ENCODE measurements around the gene GPC1.

Gene GPC1

GRCh38 chr2:240397924-240398645 lies 37.4 kb upstream of the GPC1 start:
- no peak for FAIRE-seq

- no peak for FAIRE-seq
These were observed 36.7 kb upstream of the GPC1 start for GRCh38 chr2:240398661-240399267.

- no peak for FAIRE-seq
These were observed 35.8 kb upstream of the GPC1 start for GRCh38 chr2:240399419-240400324.

- no peak for FAIRE-seq
These were observed 34.9 kb upstream of the GPC1 start for GRCh38 chr2:240400371-240401161.

DNA sequence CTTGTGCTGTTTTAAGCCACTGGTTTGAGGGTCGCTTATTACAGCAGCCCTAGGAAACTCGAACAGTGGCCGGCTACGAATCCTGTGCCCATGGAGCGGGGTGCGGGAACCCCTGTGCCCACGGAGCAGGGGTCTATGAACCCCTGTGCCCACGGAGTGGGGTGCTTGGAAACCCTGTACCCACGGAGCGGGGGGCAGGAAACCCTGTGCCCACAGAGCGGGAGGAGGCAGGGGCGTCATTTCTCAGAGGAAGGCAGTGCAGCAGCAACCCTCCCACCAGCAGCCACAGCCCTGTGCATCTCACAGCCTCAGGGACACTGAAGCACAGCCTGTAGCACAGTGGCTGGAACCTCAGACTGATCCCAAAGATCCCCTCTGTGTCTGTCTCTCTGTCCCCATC lies 34.2 kb upstream of the GPC1 start:
- no peak for FAIRE-seq

GRCh38 chr2:240401781-240402551 lies 33.5 kb upstream of the GPC1 start:
- FAIRE-seq = no peak

DNA sequence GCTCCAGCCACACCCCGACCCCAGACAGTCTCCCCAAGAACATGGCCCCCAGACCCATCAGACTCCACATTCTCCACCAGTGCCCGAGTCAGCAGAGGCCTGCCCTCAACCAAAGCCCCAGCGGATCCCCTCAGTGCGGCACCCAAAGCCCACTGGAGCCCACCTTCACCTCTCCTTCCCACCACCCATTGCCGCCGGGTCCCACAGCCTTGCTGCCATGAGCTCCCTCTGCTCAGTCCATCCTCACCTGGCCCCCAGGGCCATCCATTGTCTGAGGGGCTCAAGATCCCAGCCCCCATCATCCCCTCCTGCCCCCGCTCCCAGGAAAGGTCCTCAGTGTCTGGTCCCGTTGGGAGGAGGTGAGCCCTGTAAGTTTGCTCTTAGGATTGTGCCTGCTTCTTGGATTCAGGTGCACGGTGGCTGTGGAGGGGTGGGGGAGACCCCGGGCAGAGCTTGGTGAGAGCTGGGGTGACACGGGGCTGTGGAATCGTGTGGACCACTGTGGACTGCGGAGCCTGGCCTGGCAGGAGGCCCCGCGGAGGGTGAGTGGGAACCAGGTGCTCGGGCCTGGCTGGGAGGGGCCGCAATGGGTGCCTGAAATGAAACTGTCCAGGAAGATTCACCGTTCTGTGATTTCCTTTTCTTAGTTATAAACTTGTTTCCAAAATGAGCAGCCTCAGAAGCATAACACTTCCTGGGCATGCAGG lies 32.7 kb upstream of the GPC1 start:
- no peak for FAIRE-seq

- FAIRE-seq = no peak
These were observed 31.9 kb upstream of the GPC1 start for GRCh38 chr2:240403396-240404104.

- no peak for FAIRE-seq
These were observed 31.1 kb upstream of the GPC1 start for GRCh38 chr2:240404174-240404852.

DNA sequence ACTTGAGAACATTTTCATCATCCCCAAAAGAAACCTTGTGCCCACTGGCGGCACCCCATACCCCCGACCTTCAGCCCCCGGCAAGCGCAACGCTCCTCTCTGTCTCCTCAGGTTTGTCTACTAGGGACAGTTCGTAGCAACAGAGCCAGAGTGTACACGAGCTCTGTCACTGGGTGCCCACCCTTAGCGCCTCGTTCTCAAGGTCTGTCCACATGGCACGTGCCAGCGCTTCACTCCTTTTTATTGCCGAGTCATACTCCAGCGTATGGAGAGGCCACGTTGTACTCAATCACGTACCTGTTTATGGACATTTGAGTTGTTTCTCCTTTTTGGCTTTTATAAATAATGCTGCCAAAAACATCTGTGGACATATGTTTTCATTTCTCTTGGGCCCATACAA lies 30.3 kb upstream of the GPC1 start:
- no peak for FAIRE-seq

DNA sequence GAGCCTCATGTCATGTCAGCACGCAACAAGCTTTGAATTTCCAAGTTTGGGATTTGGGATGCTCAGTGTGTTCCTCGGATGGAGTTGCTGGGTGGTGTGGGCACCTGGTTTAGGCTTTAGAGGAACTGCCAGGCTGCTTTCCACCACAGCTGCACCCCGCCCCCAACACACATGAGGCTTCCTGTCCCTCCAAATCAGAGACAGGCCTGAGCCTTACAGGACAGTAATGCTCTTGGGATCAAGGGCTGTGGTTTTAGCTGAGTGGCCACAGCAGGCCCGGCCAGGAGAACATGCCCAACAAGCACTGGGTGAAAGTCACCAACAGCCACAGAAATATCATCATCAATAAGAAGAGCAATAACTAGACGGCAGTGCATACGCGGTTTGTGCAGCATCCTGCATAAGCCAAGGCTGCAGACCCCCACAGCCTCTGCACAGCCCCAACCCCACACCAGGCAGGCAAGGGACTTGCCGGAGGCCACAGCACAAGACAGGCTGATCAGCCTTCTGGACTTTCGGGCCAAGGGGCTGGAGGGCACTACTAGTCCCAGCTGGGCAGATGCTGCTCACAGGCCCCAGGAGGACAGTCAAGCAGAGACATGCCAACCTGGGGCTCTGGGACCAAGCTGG lies 29.7 kb upstream of the GPC1 start:
- no peak for FAIRE-seq

GRCh38 chr2:240407090-240407489 lies 28.4 kb upstream of the GPC1 start:
- no peak for FAIRE-seq

- FAIRE-seq = no peak
These were observed 25.5 kb upstream of the GPC1 start for GRCh38 chr2:240410004-240410403.

- no peak for FAIRE-seq
These were observed 24.7 kb upstream of the GPC1 start for GRCh38 chr2:240410808-240411207.

GRCh38 chr2:240411261-240412160 lies 24.0 kb upstream of the GPC1 start:
- no peak for FAIRE-seq

DNA sequence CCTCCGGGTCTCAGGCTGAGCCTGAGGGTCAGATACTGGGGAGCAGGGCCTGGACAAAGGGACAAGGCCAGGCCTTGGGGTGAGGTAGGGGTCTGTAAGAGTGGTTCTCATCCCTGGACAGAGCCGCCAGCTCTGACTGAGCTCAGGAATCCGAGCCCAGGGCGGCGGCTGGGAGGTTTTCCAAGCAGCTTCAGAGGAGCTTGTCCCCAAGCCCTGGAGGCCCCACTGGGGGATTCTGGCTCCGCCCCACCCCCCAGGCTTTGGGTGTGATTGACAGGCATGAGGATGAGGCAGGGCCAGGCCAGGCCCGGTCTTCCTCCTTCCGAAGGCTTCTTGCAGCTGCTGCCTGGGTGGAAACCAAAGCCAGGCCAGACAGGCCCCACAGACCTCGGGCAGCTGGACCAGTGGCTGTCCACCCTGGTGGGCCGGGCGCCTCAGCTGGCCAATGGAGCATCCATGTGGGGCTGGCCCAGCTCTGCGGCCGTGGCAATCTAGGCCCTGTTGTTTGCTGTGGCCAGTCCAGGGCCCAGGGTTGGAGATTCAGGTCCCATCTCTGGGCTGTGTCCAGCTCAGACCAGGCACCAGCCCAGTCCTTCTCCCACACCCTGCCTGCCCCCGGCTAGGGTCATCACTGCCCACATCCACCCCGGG lies 23.1 kb upstream of the GPC1 start:
- FAIRE-seq = no peak

DNA sequence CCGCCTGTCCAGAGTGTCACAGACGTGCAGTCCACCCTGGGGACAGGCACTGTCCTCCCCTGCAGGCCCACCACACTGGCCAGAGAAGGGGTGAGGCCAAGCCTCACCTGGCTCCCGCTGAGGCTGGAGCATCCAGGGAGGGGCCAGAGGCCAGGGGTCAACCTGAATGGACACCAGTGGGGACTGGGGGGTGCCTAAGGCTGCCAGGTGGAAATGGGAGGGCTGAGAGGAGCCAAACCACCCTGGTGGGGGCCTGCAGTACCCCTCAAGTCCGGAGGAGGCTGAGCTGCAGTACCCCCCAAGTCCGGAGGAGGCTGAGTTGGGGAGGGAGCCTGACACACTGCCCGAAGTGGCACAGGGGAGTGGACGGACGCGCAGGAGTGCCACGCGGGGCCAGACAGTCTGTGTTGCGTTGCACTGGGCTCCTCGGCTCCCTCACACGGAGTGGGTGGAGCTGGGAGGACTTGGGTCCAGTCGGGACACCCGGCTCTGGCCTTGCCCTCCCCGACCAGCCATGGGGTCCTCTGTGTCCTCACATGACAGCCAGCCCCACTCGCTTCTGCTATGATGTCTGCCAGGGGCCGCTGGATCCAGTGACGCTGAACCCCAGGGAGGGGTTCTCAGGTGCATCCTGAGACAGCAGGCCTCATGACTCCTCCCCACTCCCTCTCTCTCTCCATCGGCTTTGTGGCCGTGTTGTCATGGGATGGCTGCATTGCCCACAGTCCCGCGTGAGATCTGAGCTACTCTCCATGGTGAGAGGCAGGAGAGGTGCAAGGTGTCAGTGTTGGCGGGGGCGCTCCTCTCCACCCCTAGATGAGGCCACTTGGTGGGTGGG lies 22.3 kb upstream of the GPC1 start:
- no peak for FAIRE-seq

All from TTC549 (cell line).